Glutamatergic neuron (in vitro differentiated cells): ENCODE measurements around the gene BCL7A. TPM values are rescaled to one million over a fixed set of nuclear protein-coding genes. Genes with fewer than 3 reads are reported as not detected.
"Not testable (repeated sequence)": the region's sequence is repeated elsewhere in the genome, so short reads cannot be mapped to it uniquely, and the experiment has no call there.

Experiments
- DNase-seq: peaks from one replicate; pipeline ENCODE4 v3.0.0; 2022
- H3K27ac Mint-ChIP-seq: one replicate; pipeline ENCODE4 v1.8.0; 2020; ENCODE audit warnings: mild to moderate bottlenecking, mixed read lengths, inconsistent platforms; ENCODE audit not compliant: unreplicated experiment
- H3K27me3 Mint-ChIP-seq: one replicate; pipeline ENCODE4 v1.8.0; 2020; ENCODE audit warnings: mild to moderate bottlenecking, moderate library complexity, mixed read lengths, inconsistent platforms; ENCODE audit not compliant: unreplicated experiment
- H3K36me3 Mint-ChIP-seq: one replicate; pipeline ENCODE4 v1.8.0; 2020; ENCODE audit warnings: mild to moderate bottlenecking, mixed read lengths, inconsistent platforms; ENCODE audit not compliant: unreplicated experiment
- H3K4me1 Mint-ChIP-seq: one replicate; pipeline ENCODE4 v1.8.0; 2020; ENCODE audit warnings: mild to moderate bottlenecking, low read depth, mixed read lengths, inconsistent platforms; ENCODE audit not compliant: unreplicated experiment
- H3K4me3 Mint-ChIP-seq: one replicate; pipeline ENCODE4 v1.8.0; 2020; ENCODE audit warnings: mild to moderate bottlenecking, mixed read lengths, inconsistent platforms; ENCODE audit not compliant: unreplicated experiment
- H3K9me3 Mint-ChIP-seq: one replicate; pipeline ENCODE4 v1.8.0; 2020; ENCODE audit warnings: mild to moderate bottlenecking, moderate library complexity, mixed read lengths, inconsistent platforms; ENCODE audit not compliant: unreplicated experiment
- total RNA-seq: library from RNA; stranded (reverse); fragmentation: NEBNext Ultra II Directional; extraction: Animal tissue kit (Norgen Biotek cat#: 25700); gene quantifications from one replicate; pipeline ENCODE4 v1.2.1, GENCODE V29; 2021; ENCODE audit not compliant: unreplicated experiment
- TF ChIP-seq, protein P1 (sequence below): fragments of 200-600 bp; sonication (generic); IDR thresholded peaks from one replicate; pipeline ENCODE4 v1.5.0; 2021; ENCODE audit not compliant: partially characterized antibody, unreplicated experiment

The BCL7A gene
- total RNA-seq, 1 donor from 2014 or later: 148 TPM

DNA sequence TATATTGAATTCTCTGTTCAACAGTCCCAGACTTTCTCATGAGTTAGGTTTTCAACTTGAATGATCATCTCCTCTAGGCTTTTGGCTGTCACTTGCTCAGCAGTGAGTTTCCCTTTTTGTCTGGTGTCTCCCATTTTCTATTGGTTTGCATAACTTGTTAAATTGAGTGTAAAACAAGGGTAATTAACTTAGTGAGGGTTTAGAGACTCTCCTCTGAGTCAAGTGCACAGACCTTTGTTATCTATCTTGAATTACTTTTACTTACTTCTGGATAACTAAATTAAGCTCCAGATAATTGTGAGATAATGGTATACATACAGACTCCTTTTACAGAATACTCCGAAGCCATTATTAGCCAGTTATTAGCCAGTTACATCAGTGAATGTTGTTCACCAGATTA lies 78.9 kb downstream of the BCL7A start:
- H3K4me3 Mint-ChIP-seq: no peak overlapping the region
- peaks cover 45% of the 10 kb centered on the region for H3K4me1 Mint-ChIP-seq
- peak overlapping the region; percentile 53 for H3K27ac Mint-ChIP-seq
- H3K9me3 Mint-ChIP-seq: peaks cover 25% of the 10 kb centered on the region
- no peak for DNase-seq
- TF ChIP-seq, protein P1, sequence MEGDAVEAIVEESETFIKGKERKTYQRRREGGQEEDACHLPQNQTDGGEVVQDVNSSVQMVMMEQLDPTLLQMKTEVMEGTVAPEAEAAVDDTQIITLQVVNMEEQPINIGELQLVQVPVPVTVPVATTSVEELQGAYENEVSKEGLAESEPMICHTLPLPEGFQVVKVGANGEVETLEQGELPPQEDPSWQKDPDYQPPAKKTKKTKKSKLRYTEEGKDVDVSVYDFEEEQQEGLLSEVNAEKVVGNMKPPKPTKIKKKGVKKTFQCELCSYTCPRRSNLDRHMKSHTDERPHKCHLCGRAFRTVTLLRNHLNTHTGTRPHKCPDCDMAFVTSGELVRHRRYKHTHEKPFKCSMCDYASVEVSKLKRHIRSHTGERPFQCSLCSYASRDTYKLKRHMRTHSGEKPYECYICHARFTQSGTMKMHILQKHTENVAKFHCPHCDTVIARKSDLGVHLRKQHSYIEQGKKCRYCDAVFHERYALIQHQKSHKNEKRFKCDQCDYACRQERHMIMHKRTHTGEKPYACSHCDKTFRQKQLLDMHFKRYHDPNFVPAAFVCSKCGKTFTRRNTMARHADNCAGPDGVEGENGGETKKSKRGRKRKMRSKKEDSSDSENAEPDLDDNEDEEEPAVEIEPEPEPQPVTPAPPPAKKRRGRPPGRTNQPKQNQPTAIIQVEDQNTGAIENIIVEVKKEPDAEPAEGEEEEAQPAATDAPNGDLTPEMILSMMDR: no peak
- H3K27me3 Mint-ChIP-seq: peaks cover 12% of the 10 kb centered on the region
- H3K36me3 Mint-ChIP-seq: peaks cover 3% of the 10 kb centered on the region

DNA sequence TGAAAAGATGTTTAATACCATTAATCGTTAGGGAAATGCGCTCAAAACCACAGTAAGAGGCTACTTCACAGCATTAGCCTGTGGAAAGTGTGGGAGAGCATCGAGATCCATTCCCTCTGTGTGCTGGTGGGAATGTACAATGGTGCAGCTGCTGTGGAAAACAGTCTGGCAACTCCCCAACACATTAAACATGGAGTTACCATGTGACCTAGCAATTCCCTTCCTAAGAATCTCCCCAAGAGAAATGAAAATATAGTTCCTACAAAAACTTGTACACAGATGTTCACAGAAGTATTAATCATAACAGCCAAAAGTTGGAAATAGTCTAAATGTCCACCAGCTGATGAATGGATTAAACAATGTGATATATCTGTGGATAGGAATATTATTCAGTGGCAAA lies 80.6 kb downstream of the BCL7A start:
- H3K27ac Mint-ChIP-seq: no peak overlapping the region
- no peak overlapping the region for H3K4me3 Mint-ChIP-seq
- peaks cover 12% of the 10 kb centered on the region for H3K27me3 Mint-ChIP-seq
- H3K4me1 Mint-ChIP-seq: peaks cover 49% of the 10 kb centered on the region
- no peak for DNase-seq
- TF ChIP-seq, protein P1: no peak
- H3K36me3 Mint-ChIP-seq: peaks cover 3% of the 10 kb centered on the region
- H3K9me3 Mint-ChIP-seq: peaks cover 21% of the 10 kb centered on the region

DNA sequence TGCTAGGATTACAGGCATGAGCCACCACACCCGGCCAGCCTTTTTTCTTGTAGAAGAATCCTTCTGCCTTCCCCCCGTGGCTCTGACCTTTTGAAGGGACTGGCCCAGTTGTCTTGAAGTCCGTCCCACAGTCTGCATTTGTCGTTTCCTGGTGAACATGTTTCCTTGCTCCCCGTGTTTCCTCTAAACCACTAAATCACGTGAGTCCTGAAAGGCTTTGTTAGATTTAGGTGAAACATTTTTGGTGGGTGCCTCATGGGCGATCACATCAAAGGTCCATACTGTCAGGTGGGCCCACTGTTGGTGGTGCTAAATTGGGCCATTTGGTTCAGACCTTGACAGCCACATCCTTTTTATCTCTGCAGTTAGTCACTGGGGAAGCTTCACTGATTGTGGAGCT lies 83.2 kb downstream of the BCL7A start:
- H3K9me3 Mint-ChIP-seq: peaks cover 1% of the 10 kb centered on the region
- DNase-seq: no peak
- no peak overlapping the region for H3K27ac Mint-ChIP-seq
- peaks cover 3% of the 10 kb centered on the region for H3K36me3 Mint-ChIP-seq
- H3K4me1 Mint-ChIP-seq: peaks cover 43% of the 10 kb centered on the region
- no peak overlapping the region for H3K4me3 Mint-ChIP-seq
- no peaks in the 10 kb centered on the region for H3K27me3 Mint-ChIP-seq
- TF ChIP-seq, protein P1: no peak

DNA sequence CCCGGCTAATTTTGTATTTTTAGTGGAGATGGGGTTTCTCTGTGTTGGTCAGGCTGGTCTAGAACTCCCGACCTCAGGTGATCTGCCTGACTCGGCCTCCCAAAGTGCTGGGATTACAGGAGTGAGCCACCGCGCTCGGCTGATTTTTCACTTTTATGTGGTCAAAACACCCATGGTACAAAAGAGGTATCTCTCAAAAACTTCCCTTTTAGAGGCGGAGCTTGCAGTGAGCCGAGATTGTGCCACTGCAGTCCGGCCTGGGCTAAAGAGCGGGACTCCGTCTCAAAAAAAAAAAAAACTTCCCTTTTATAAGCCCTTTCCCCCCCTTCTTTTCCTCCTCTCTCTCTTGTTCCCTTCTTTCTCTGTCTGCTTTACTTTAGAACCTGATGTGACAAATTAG lies 83.8 kb downstream of the BCL7A start:
- not testable (repeated sequence) for H3K9me3 Mint-ChIP-seq, H3K4me3 Mint-ChIP-seq

DNA sequence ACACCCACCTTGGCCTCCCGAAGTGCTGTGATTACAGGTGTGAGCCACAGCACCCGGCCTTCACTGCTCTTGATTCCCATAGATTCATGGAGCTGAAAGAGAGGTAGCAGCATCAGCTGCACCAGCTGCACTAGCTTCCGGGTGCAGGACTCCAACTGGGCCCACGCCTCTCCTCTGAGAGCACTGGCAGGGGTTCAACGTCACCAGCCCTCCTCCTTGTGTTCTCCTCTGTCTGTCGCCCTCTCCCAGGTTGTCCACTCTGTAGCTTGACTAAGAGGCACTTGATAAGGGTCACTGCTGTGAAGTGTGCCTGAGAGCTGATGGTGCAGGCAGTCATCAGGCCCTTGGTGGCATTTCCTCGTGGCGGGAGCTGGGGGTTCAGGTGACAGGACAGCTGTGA lies 85.2 kb downstream of the BCL7A start:
- peaks cover 28% of the 10 kb centered on the region for H3K4me1 Mint-ChIP-seq
- H3K36me3 Mint-ChIP-seq: peaks cover 3% of the 10 kb centered on the region
- no peak overlapping the region for H3K4me3 Mint-ChIP-seq
- TF ChIP-seq, protein P1: no peak
- no peak overlapping the region for H3K27ac Mint-ChIP-seq
- no peak for DNase-seq
- H3K9me3 Mint-ChIP-seq: peaks cover 1% of the 10 kb centered on the region
- H3K27me3 Mint-ChIP-seq: no peaks in the 10 kb centered on the region

More for the DNA sequence above, 83.8 kb downstream of the BCL7A start:
- peaks cover 36% of the 10 kb centered on the region for H3K4me1 Mint-ChIP-seq
- not testable (repeated sequence) for H3K27me3 Mint-ChIP-seq, DNase-seq, H3K36me3 Mint-ChIP-seq
- peak overlapping the region; percentile 5 for H3K27ac Mint-ChIP-seq

DNA sequence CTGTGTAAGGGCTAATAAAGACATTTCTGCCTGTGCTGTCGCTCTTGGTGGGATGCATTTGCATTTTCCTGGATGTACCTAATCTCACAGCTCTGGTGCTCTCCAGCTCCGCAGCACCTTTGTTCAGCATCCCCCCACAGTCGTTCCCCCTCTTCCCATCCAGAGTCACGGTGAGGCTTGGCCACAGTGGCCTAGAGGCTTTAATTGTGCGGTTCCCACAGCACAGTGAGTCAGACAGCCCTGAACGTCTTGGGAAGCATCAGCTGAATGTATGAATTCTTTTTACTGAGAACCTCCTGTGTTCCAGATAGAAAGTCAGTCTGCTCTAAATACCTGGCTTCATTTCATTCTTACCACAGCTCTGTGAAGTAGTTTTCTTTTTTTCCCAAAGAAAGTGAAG lies 85.6 kb downstream of the BCL7A start:
- Mint-ChIP-seq H3K4me1 (peaks cover 32% of the 10 kb centered on the region), H3K27me3 (no peaks in the 10 kb centered on the region), H3K9me3 (peaks cover 1% of the 10 kb centered on the region), H3K36me3 (peaks cover 3% of the 10 kb centered on the region), H3K27ac (no peak overlapping the region), H3K4me3 (no peak overlapping the region)
- TF ChIP-seq, protein P1: no peak
- no peak for DNase-seq
